Measurements from ENCODE around the gene EPHA5. TPM values are rescaled to one million over a fixed set of nuclear protein-coding genes. Genes with fewer than 3 reads are reported as not detected.

EPHA5 gene
- total RNA-seq, 1 donor from 2014 or later = 1.2 TPM

- intact Hi-C loops (cut with DNase I) = no loop called here
These were observed 18.5 kb downstream of the EPHA5 start for GRCh38 chr4:65651751-65652150.

GRCh38 chr4:65651031-65651430 is 19.3 kb downstream of the EPHA5 start:
- TF ChIP-seq POLR2AphosphoS5 (IDR thresholded peaks at IDR 0.05; ENCODE audit: insufficient read depth in 1 of 2, low read depth in 1 of 2) (no peak), CTCF (IDR thresholded peaks at IDR 0.05) (no peak), POLR2A (IDR thresholded peaks at IDR 0.05) (no peak)
- H3K9me3 ChIP-seq = no peaks in the 10 kb centered on the region
- no peak for DNase-seq (ENCODE audit: extremely low spot score in 2 of 2)
- H3K4me1 ChIP-seq = no peaks in the 10 kb centered on the region
- intact Hi-C loops (cut with DNase I) = no loop called here
- H3K27me3 ChIP-seq = no peaks in the 10 kb centered on the region
- H3K4me3 ChIP-seq = no peak overlapping the region
- no peak overlapping the region for H3K27ac ChIP-seq
- H3K36me3 ChIP-seq = no peaks in the 10 kb centered on the region

More at GRCh38 chr4:65651751-65652150, 18.5 kb downstream of the EPHA5 start:
- Histone ChIP-seq H3K36me3 (no peaks in the 10 kb centered on the region), H3K9me3 (no peaks in the 10 kb centered on the region), H3K4me1 (no peaks in the 10 kb centered on the region), H3K27ac (no peak overlapping the region), H3K4me3 (no peak overlapping the region), H3K27me3 (no peaks in the 10 kb centered on the region)
- DNase-seq (ENCODE audit: extremely low spot score in 2 of 2) = no peak
- TF ChIP-seq CTCF (IDR thresholded peaks at IDR 0.05) (no peak), POLR2A (IDR thresholded peaks at IDR 0.05) (no peak), POLR2AphosphoS5 (IDR thresholded peaks at IDR 0.05; ENCODE audit: insufficient read depth in 1 of 2, low read depth in 1 of 2) (no peak)

- Histone ChIP-seq H3K9me3 (no peaks in the 10 kb centered on the region), H3K36me3 (no peaks in the 10 kb centered on the region), H3K27me3 (no peaks in the 10 kb centered on the region), H3K4me1 (no peaks in the 10 kb centered on the region), H3K4me3 (no peak overlapping the region), H3K27ac (no peak overlapping the region)
- TF ChIP-seq CTCF (IDR thresholded peaks at IDR 0.05) (no peak), POLR2AphosphoS5 (IDR thresholded peaks at IDR 0.05; ENCODE audit: insufficient read depth in 1 of 2, low read depth in 1 of 2) (no peak), POLR2A (IDR thresholded peaks at IDR 0.05) (no peak)
- intact Hi-C loops (cut with DNase I) = no loop called here
- no peak for DNase-seq (ENCODE audit: extremely low spot score in 2 of 2)
These were observed 24.2 kb downstream of the EPHA5 start for GRCh38 chr4:65646136-65646535.

GRCh38 chr4:65645185-65645584 is 25.1 kb downstream of the EPHA5 start:
- Histone ChIP-seq H3K27ac (no peak overlapping the region), H3K9me3 (no peaks in the 10 kb centered on the region)
- TF ChIP-seq POLR2A (IDR thresholded peaks at IDR 0.05) (no peak), POLR2AphosphoS5 (IDR thresholded peaks at IDR 0.05; ENCODE audit: insufficient read depth in 1 of 2, low read depth in 1 of 2) (no peak), CTCF (IDR thresholded peaks at IDR 0.05) (no peak)

GRCh38 chr4:65635051-65635821 is 35.1 kb downstream of the EPHA5 start:
- no peaks in the 10 kb centered on the region for H3K27me3 ChIP-seq
- H3K36me3 ChIP-seq = no peaks in the 10 kb centered on the region
- no peak overlapping the region for H3K4me3 ChIP-seq
- no peaks in the 10 kb centered on the region for H3K4me1 ChIP-seq
- intact Hi-C loops (cut with DNase I) = no loop called here
- no peak for DNase-seq (ENCODE audit: extremely low spot score in 2 of 2)
- H3K9me3 ChIP-seq = no peaks in the 10 kb centered on the region
- no peak overlapping the region for H3K27ac ChIP-seq
- TF ChIP-seq POLR2AphosphoS5 (IDR thresholded peaks at IDR 0.05; ENCODE audit: insufficient read depth in 1 of 2, low read depth in 1 of 2) (no peak), CTCF (IDR thresholded peaks at IDR 0.05) (no peak), POLR2A (IDR thresholded peaks at IDR 0.05) (no peak)

More at GRCh38 chr4:65645185-65645584, 25.1 kb downstream of the EPHA5 start:
- no peak for DNase-seq (ENCODE audit: extremely low spot score in 2 of 2)
- Histone ChIP-seq H3K4me1 (no peaks in the 10 kb centered on the region), H3K36me3 (no peaks in the 10 kb centered on the region), H3K4me3 (no peak overlapping the region), H3K27me3 (no peaks in the 10 kb centered on the region)
- intact Hi-C loops (cut with DNase I) = no loop called here

Data from vagina (tissue), 2 donors.